Measurements from ENCODE around the gene MT1E. TPM values are rescaled to one million over a fixed set of nuclear protein-coding genes. Genes with fewer than 3 reads are reported as not detected.

The MT1E gene
- total and polyA plus RNA-seq, 2 of the 8 experiments (the other 6 are each of a cell fraction or from before 2014, with no cell fraction given) = 7.9 to 117 TPM

GRCh38 chr16:56643833-56644232, 18.3 kb downstream of the MT1E start:
- Histone ChIP-seq H3K18ac (ENCODE audit: extremely low read depth, low read length) (no peak overlapping the region), H3K4me2 (ENCODE audit: insufficient read depth in 1 of 2, low read depth in 2 of 2, low read length in 2 of 2) (peak overlapping the region; percentile 23 to 69), H4K20me1 (replicated peaks in 1 of 2; ENCODE audit: control insufficient read depth in 1 of 2, insufficient read depth in 2 of 2, low read length in 2 of 2) (peaks cover 4 to 20% of the 10 kb centered on the region in 2 experiments), H4K5ac (ENCODE audit: insufficient read length, low read depth, low read length) (no peak overlapping the region), H2BK120ac (replicated peaks; ENCODE audit: low read depth, low read length) (no peak overlapping the region), H2BK15ac (ENCODE audit: low read length) (no peak overlapping the region; the same call in 1 of the 2 replicates), H3K9me3 (ENCODE audit: insufficient read depth in 2 of 2, low read depth in 1 of 2, low read length in 1 of 2) (no peaks in the 10 kb centered on the region), H4K91ac (replicated peaks; ENCODE audit: insufficient read length, low read length) (no peak overlapping the region), H3K4me1 (replicated peaks in 1 of 4; ENCODE audit: control insufficient read depth in 3 of 4, insufficient read depth in 4 of 4, low read length in 3 of 4) (peaks cover 0 to 18% (median 7%) of the 10 kb centered on the region in 4 experiments; a peak in 6 of 7 replicates), H3K36me3 (ENCODE audit: control insufficient read depth in 2 of 4, insufficient read depth in 4 of 4, low read length in 3 of 4) (no peaks in the 10 kb centered on the region), H3K79me1 (ENCODE audit: low read depth, low read length) (no peaks in the 10 kb centered on the region), H2AFZ (ENCODE audit: low read length) (no peak overlapping the region), H3K4ac (replicated peaks; ENCODE audit: insufficient read length, low read depth, low read length) (no peak overlapping the region), H3K4me3 (ENCODE audit: extremely low read depth in 1 of 4, insufficient read depth in 2 of 4, low read depth in 3 of 4, low read length in 4 of 4) (peak overlapping the region; percentile 18 to 51 (median 34); a peak in 5 of 8 replicates), H3K27ac (ENCODE audit: low read depth, low read length) (no peak overlapping the region), H2BK20ac (ENCODE audit: low read length) (no peak overlapping the region), H3K27me3 (replicated peaks in 1 of 4; ENCODE audit: control insufficient read depth in 3 of 4, extremely low read depth in 1 of 4, insufficient read depth in 3 of 4, low read length in 3 of 4) (peaks cover 82 to 100% (median 99%) of the 10 kb centered on the region in 4 experiments), H3K9ac (replicated peaks in 1 of 4; ENCODE audit: extremely low read depth in 1 of 4, low read depth in 3 of 4, low read length in 3 of 4) (no peak overlapping the region), H3K56ac (replicated peaks; ENCODE audit: insufficient read length, low read depth, low read length) (no peak overlapping the region), H4K8ac (ENCODE audit: extremely low read depth, insufficient read depth, low read length) (no peak overlapping the region), H3K79me2 (ENCODE audit: control insufficient read depth in 1 of 2, insufficient read depth in 2 of 2, low read length in 2 of 2) (no peaks in the 10 kb centered on the region), H3K23ac (ENCODE audit: insufficient read length) (no peak overlapping the region), H2BK12ac (ENCODE audit: low read depth, low read length) (no peak overlapping the region), H2BK5ac (ENCODE audit: low read depth, low read length) (no peak overlapping the region), H3K23me2 (ENCODE audit: low read depth, low read length) (peaks cover 4% of the 10 kb centered on the region; the same call in 1 of the 2 replicates), H2AK5ac (ENCODE audit: low read depth, low read length) (no peak overlapping the region), H3K14ac (ENCODE audit: insufficient read length) (no peak overlapping the region)
- ChIA-PET CTCF (ENCODE audit: partially characterized antibody) (interaction anchor here (0.8 to 4.1 kb wide), 12 partner anchors 11 to 226 kb away, joined by 3 to 29 read pairs (median 6); partner anchors contain the start of genes MT1B and MT1E), POLR2A (ENCODE audit: partially characterized antibody) (interaction anchor here (0.8 to 6.3 kb wide), 6 partner anchors 10 to 54 kb away, joined by 3 to 30 read pairs (median 10); partner anchors contain the start of genes MT1E, MT1F and MT1G)
- DNase-seq (ENCODE audit: low read depth in 1 of 2, low spot score in 2 of 2) (no peak), FAIRE-seq (no peak)
- TF ChIP-seq YY1 (IDR thresholded peaks at IDR 0.05; ENCODE audit: low read depth, low read length) (no peak), SUZ12 (IDR thresholded peaks at IDR 0.05; ENCODE audit: low read length) (peak; percentile 38; the same call in 1 of the 2 replicates), EZH2 (IDR thresholded peaks at IDR 0.05; ENCODE audit: low read depth, low read length, severe bottlenecking) (peak; percentile 63)
- WGBS, 2 experiments (ENCODE audit: extremely low coverage in 1 of 2, insufficient coverage in 1 of 2, insufficient read length in 1 of 2, insufficient replicate concordance in 2 of 2, low coverage in 1 of 2, low lambda C conversion rate in 2 of 2, missing lambda C conversion rate in 1 of 2) = 45% methylated on average over 5 of the region's 5 CpGs; no CpG with 5 or more reads in 1 of the 2 experiments
